CD4-positive, alpha-beta T cell (primary cell): ENCODE results near the gene TMEM98. TPM values are rescaled to one million over a fixed set of nuclear protein-coding genes. Genes with fewer than 3 reads are reported as not detected.

ENCODE experiments used
- ATAC-seq: fragments of 200-7000 bp; cut with Tn5 transposase; one replicate; pipeline ENCODE4 v1.10.0; 2022; ENCODE audit warnings: mild to moderate bottlenecking; ENCODE audit not compliant: poor library complexity
- CTCF ChIA-PET: fragments of 350-600 bp; sonication (Branson Sonifier 250); formaldehyde crosslinking; loops from one replicate; lab custom pipeline; 2021; ENCODE audit warnings: antibody characterized with exemption, inconsistent platforms; lab: Charles Lee
- POLR2A ChIA-PET: fragments of 350-600 bp; sonication (Branson Sonifier 250); formaldehyde crosslinking; loops from one replicate; lab custom pipeline; 2021; ENCODE audit warnings: antibody characterized with exemption, inconsistent platforms; lab: Charles Lee
- DNase-seq, 14 experiments: peaks; one replicate each; pipeline ENCODE4 v3.0.0-alpha.2; 2013 to 2020; ENCODE audit warnings: mixed read lengths in 2 of 14
- H3K27ac ChIP-seq, 2 donors: one replicate each; pipeline versions ENCODE4 v1.5.1 to v1.7.0; 2013; ENCODE audit warnings: low read length in 2 of 2, low read depth in 1 of 2, mild to moderate bottlenecking in 1 of 2
- H3K27me3 ChIP-seq, 2 experiments: 1 replicate in 1 of 2; 2 replicates in 1 of 2; pipeline versions ENCODE4 v1.6.1 to v1.7.0; 2013; ENCODE audit warnings: low read length in 2 of 2, control low read depth in 1 of 2, mild to moderate bottlenecking in 1 of 2, moderate library complexity in 1 of 2; ENCODE audit not compliant: insufficient read depth in 2 of 2, control insufficient read depth in 1 of 2
- H3K36me3 ChIP-seq: one replicate; pipeline ENCODE4 v1.6.1; 2013; ENCODE audit warnings: low read length, control low read depth; ENCODE audit not compliant: insufficient read depth
- H3K4me1 ChIP-seq: one replicate; pipeline ENCODE4 v1.6.1; 2013; ENCODE audit warnings: low read length, control low read depth; ENCODE audit not compliant: insufficient read depth
- H3K4me3 ChIP-seq: one replicate; pipeline ENCODE4 v1.5.1; 2013; ENCODE audit warnings: mild to moderate bottlenecking, low read length, moderate library complexity
- H3K9me3 ChIP-seq, 2 experiments: 1 replicate in 1 of 2; 2 replicates in 1 of 2; pipeline versions ENCODE4 v1.6.1 to v1.7.0; 2013; ENCODE audit warnings: low read length in 2 of 2, mild to moderate bottlenecking in 2 of 2, control low read depth in 1 of 2, moderate library complexity in 1 of 2; ENCODE audit not compliant: control insufficient read depth in 1 of 2, insufficient read depth in 1 of 2
- H3K27ac Mint-ChIP-seq: one replicate; pipeline ENCODE4 v1.8.0; 2020; ENCODE audit warnings: mixed read lengths
- H3K27me3 Mint-ChIP-seq: one replicate; pipeline ENCODE4 v1.8.0; 2021; ENCODE audit warnings: mixed read lengths
- H3K36me3 Mint-ChIP-seq: one replicate; pipeline ENCODE4 v1.8.0; 2021; ENCODE audit warnings: low read depth, mixed read lengths
- H3K4me1 Mint-ChIP-seq: one replicate; pipeline ENCODE4 v1.8.0; 2021; ENCODE audit warnings: low read depth, mixed read lengths
- H3K4me3 Mint-ChIP-seq: one replicate; pipeline ENCODE4 v1.8.0; 2020; ENCODE audit warnings: mild to moderate bottlenecking, mixed read lengths
- H3K9me3 Mint-ChIP-seq: one replicate; pipeline ENCODE4 v1.8.0; 2020; ENCODE audit warnings: mixed read lengths
- CTCF ChIP-seq: fragments of 200-600 bp; IDR thresholded peaks from one replicate; pipeline ENCODE4 v1.8.0; 2022; ENCODE audit warnings: antibody characterized with exemption, mild to moderate bottlenecking
- intact Hi-C, 2 experiments: fragments of 100-400 bp; cut with DNase I in 1 of 2; cut with micrococcal nuclease in 1 of 2; formaldehyde crosslinking; loops; one replicate each; pipeline versions ENCODE4 v1.15.1 to v1.9.0; 2023 to 2025; cut with DNase I, micrococcal nuclease
- total RNA-seq, 174 experiments: library from RNA in 2 of 174; stranded (reverse) in 2 of 174; gene quantifications; one replicate each; pipeline ENCODE4 v1.2.3 and lab custom pipeline; 2021 to 2026

TMEM98 gene
- total RNA-seq, 2 experiments from 2014 or later = not detected

- intact Hi-C loops = no loop called here
- H3K36me3 Mint-ChIP-seq = no peaks in the 10 kb centered on the region
- no peak overlapping the region for H3K4me3 ChIP-seq
- peaks cover 56% of the 10 kb centered on the region for H3K27me3 Mint-ChIP-seq
- H3K27ac Mint-ChIP-seq = no peak overlapping the region
- H3K27ac ChIP-seq = no peak overlapping the region
- peaks cover 7% of the 10 kb centered on the region for H3K4me1 ChIP-seq
- no peaks in the 10 kb centered on the region for H3K9me3 ChIP-seq
- ChIA-PET POLR2A (no interaction called here), CTCF (interaction anchor here (1.1 to 1.2 kb wide), 2 partner anchors 59 to 153 kb away, joined by 4 read pairs; no protein-coding TSS in a partner anchor)
- DNase-seq (no peak), ATAC-seq (no peak)
- no peaks in the 10 kb centered on the region for H3K9me3 Mint-ChIP-seq
- no peaks in the 10 kb centered on the region for H3K36me3 ChIP-seq
- H3K4me3 Mint-ChIP-seq = no peak overlapping the region
- peaks cover 16 to 20% of the 10 kb centered on the region in 2 experiments for H3K27me3 ChIP-seq
- H3K4me1 Mint-ChIP-seq = peaks cover 4% of the 10 kb centered on the region
- no peak for TF ChIP-seq CTCF
Measured at GRCh38 chr17:32936186-32936893, 8.4 kb downstream of the TMEM98 start.

GRCh38 chr17:32936894-32937500 lies 9.0 kb downstream of the TMEM98 start:
- TF ChIP-seq CTCF = peak; percentile 71
- Mint-ChIP-seq H3K27ac (no peak overlapping the region), H3K4me3 (no peak overlapping the region), H3K36me3 (no peaks in the 10 kb centered on the region), H3K4me1 (peaks cover 4% of the 10 kb centered on the region), H3K27me3 (peaks cover 56% of the 10 kb centered on the region), H3K9me3 (no peaks in the 10 kb centered on the region)
- Histone ChIP-seq H3K4me1 (peaks cover 7% of the 10 kb centered on the region), H3K27ac (no peak overlapping the region), H3K4me3 (no peak overlapping the region), H3K9me3 (no peaks in the 10 kb centered on the region), H3K27me3 (peaks cover 16 to 17% of the 10 kb centered on the region in 2 experiments), H3K36me3 (no peaks in the 10 kb centered on the region)
- ChIA-PET POLR2A (no interaction called here), CTCF (interaction anchor here (1.1 to 1.2 kb wide), 2 partner anchors 60 to 154 kb away, joined by 4 read pairs; no protein-coding TSS in a partner anchor)
- ATAC-seq = peak; percentile 55
- peak; percentile 42 to 77 (median 54) for DNase-seq
- intact Hi-C loops = loop anchor here (1.0 kb wide), 1 partner anchor 154 kb away; no protein-coding TSS in a partner anchor

- ChIA-PET POLR2A (no interaction called here), CTCF (interaction anchor here (0.6 kb wide), 1 partner anchor 501 kb away, joined by 3 read pairs; no protein-coding TSS in a partner anchor)
- H3K4me3 ChIP-seq = no peak overlapping the region
- no peak overlapping the region for H3K27ac ChIP-seq
- H3K4me1 Mint-ChIP-seq = peaks cover 4% of the 10 kb centered on the region
- TF ChIP-seq CTCF = no peak
- ATAC-seq (no peak), DNase-seq (no peak)
- H3K27me3 ChIP-seq = peaks cover 4 to 8% of the 10 kb centered on the region in 2 experiments
- peaks cover 25% of the 10 kb centered on the region for H3K27me3 Mint-ChIP-seq
- no peaks in the 10 kb centered on the region for H3K36me3 ChIP-seq
- no peaks in the 10 kb centered on the region for H3K9me3 Mint-ChIP-seq
- no peak overlapping the region for H3K27ac Mint-ChIP-seq
- no peaks in the 10 kb centered on the region for H3K9me3 ChIP-seq
- H3K4me1 ChIP-seq = peaks cover 7% of the 10 kb centered on the region
- intact Hi-C loops = no loop called here
- no peak overlapping the region for H3K4me3 Mint-ChIP-seq
- H3K36me3 Mint-ChIP-seq = no peaks in the 10 kb centered on the region
Measured at GRCh38 chr17:32940706-32941390, 12.9 kb downstream of the TMEM98 start.
